NCI-H2196 (cell line): ENCODE results near the gene SDF2.
A peak's percentile ranks its signal among the peaks of the same experiment; 100 is the strongest.
"Not testable (repeated sequence)": the region's sequence is repeated elsewhere in the genome, so short reads cannot be mapped to it uniquely, and the experiment has no call there.

Experiments
- DNase-seq: peaks from one replicate; lab custom pipeline; 2025; ENCODE audit not compliant: unreplicated experiment; lab: John Stamatoyannopoulos, UW

The SDF2 gene

DNA sequence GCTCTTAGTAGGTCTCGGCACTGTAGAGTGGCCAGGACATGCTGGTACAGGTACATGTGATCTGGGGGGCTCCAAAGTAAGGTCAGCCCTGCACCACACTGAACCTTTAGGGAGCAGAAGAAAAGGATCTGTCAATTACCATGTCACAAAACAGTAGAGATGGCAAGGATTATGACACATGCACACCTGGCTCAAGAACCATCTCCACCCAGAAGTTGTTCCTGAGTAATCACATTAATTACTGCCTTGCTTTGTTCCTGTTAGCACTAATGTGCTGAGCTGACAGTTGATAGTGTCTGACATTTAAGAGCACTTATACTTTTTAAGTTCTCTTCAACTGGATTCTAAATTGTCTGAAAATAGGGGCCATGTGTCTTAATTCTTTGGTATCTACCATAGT, 26.2 kb downstream of the SDF2 start:
- no peak for DNase-seq

DNA sequence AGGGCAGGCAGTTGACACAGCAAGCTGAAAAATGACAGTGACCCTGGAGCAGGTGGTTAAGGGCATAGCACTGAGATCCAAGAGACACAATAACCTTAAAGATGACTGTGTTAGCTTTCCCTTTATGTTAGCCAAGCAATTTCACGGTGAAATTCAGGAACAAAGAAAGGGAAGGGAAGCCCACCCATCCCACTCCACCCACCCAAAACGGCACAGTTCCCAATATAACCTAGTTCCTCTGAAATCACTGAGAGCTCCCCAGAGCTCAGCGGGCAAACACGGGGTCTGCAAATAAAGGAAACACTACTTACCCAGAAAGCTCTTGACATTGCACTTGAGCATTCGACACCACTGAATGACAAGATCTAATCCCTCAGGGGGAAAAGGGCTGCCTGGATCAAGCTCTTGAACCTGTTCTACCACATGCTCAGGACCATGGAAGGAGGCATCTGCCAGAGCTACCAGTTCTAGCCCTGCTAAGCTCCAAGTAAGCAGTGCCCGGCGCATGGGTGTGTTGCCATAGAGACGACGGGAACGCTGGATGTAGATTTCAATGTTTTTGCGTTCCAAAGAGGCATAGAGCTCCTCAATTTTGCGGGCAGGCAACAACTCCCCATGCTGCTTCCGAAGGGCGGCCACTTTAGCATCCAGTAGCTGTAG, 27.4 kb downstream of the SDF2 start:
- no peak for DNase-seq

DNA sequence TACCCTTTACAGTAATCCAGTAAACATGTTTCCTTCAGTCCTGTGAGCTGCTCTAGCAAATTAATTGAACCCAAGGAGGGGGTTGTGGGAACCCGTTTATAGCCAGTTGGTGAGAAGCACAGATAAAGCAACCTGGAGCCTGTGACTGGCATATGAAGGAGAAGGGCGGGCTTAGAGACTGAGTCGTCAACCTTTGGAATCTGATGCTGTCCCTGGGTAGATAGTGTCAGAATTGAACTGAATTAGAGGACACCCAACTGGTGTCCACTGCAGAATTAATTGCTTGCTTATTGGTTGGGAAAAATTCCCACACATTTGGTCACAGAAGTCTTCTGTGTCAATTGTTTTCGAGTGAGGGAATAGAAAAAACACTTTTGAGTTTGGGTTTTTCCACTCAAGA, 34.9 kb downstream of the SDF2 start:
- DNase-seq = no peak

DNA sequence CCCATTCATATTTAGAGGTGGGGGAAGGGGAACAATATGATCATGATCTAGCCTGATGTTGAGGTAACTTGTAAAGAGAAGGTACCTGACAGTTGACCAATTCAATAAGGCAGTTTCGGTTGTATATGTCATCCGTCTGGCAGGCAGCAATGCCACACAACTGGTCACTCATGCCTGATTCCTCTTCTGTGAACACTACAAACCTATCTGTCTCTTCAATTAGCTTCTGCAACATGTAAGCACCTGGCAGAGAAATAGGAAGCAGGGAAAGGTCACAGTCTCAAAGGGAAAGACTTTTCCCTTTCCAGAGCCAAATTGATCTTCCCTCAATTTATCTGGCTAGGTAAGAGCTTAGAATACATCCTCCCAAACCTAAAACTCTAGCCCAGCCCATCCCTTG, 37.6 kb downstream of the SDF2 start:
- no peak for DNase-seq

DNA sequence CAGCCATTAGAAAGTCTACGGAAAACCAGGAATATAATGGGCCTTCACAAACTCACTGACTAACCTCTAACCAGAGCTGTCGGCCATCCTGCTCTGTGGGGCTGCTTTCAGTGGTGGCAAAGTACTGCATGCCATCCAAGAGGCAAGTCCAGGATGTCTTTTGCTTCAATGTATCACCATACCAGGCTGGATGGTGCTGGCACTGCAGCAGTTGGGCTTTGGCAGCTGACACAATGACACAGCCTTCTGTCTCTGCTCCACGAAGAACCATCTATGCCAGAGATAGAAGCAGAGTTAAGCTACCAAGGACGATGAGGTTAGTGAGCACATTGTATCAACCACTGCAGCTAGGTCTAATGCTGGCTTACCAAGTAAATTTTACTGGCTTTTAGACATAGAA, 38.0 kb downstream of the SDF2 start:
- DNase-seq = no peak

DNA sequence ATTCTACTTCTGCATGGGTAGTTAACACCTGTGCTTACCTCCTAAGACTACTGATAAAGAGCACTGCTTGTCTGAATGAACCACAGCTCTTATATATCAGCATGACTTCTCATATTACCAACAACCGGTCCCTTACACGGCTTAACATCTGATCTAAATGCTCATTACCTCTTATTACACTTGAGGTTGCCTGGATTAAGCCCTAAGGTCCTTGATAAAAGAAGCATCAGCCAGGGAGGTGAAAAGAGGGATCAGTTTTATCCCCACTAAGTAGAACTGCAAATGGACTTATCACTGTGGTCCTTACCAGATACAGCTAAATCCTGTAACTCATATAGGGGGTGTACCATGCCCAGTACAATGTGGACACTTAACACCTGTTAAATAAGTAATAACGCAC, 39.5 kb downstream of the SDF2 start:
- no peak for DNase-seq

DNA sequence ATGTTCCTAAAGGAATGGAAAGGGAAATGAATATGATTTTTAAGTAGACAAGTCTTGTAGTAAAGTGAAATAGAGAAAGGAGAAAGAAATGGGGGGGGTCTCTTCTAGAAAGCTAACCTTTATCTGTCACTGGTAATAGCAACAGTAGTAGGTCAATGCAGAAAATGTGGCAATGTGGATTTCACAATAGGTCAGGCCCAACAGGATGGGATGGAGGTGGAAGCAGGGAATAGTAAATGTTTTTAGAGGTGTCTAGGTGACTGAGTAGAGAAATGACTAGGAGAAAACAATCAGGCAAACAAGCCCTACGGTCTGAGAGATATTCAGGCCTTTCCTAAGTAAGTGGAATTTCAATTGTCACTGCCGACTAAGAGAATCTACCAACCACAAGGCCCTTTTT, 41.7 kb downstream of the SDF2 start:
- no peak for DNase-seq

DNA sequence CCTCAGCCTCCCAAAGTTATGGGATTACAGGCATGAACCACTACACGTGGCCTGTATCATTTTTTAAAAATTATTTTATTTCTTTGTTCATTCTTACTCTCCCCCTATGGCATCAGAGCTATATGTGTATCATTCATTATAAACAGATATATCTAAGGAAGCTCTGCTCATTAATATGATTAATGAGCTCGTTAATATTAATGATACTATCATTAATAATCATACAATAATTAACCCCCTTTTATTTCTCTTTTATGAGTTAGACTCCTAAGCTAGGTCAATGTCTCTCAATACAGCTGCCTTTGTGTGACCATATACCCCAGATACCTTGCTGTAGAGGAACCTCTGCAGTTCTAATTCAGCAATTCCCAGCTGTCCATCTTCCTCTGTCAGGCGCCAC, 43.2 kb downstream of the SDF2 start:
- no peak for DNase-seq

DNA sequence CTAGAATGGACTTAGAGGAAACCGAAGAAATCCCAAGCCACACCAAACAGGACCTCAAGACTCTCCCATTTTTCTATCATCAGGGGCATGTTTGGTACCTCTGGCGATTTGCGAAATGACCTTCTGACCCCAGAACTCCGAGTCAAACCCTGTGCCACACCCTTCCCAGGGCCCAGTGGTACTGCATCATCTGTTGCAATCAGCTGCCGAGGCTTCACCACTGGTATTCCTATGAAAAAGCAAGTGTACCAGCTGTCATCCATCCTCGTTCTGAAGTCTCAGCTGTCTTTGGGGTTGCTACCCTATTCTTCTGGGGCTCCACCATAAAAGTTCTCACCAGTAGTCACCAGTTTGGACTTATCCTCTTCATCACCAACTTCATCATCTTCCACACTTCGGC, 45.4 kb downstream of the SDF2 start:
- no peak for DNase-seq

DNA sequence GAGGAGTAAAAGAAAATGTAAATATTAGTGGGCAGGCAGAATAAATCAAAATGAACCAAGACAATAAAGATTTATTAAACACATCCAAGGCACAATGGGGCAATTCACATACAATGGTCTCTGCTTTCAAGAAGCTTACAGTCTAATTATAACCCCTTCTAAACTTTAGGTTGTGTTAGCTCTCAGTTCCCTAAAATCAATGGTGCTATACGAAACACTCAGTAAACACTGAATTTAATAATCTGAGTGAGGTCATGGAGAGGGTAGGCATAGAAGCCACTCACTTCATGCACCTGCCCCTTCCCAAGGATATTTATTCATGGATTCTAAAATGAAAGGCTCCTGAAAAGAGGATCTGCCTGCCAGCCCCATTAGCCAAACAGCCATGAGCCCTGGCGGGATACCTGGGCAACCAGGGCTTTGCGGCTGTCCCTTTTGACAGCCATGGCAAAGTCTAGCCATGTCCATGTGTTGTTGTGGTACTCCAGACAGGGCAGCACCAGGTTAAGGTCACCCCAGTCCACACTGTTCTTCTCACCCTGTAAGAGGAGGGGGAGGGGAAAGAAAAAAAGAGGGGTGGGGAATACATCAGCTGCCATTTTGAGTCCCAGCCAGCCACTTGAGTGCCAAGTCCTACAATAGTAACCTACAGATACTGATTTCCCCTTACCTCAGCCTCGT, 46.3 kb downstream of the SDF2 start:
- DNase-seq = no peak

DNA sequence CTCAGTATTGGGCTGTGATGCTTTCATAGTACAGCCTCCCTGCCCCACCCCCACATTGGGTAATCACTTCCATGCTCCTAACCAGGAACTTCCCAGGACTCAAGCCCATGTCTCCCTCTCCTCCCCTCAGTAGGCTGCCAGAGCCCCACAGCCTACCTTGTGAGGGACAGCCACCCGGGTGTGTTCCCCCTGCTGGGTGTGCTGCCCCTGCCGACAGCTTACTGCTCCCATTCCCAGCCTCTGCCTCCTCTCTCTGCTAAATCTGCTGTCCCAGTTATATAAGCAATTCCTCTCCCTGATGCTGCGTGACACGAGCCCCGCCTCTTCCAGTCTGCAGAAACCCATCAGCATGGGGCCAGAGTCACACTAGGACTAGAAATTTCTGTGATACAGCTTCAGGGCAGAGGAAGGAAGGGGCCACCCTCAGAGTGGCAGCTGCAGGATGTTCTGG, 47.8 kb downstream of the SDF2 start, which contains the start of gene RSKR:
TSS of gene RSKR (minus strand) at position 255 of the 451 bp plus-strand sequence. CDS start at position 231, 24 bp downstream.
- DNase-seq = no peak

DNA sequence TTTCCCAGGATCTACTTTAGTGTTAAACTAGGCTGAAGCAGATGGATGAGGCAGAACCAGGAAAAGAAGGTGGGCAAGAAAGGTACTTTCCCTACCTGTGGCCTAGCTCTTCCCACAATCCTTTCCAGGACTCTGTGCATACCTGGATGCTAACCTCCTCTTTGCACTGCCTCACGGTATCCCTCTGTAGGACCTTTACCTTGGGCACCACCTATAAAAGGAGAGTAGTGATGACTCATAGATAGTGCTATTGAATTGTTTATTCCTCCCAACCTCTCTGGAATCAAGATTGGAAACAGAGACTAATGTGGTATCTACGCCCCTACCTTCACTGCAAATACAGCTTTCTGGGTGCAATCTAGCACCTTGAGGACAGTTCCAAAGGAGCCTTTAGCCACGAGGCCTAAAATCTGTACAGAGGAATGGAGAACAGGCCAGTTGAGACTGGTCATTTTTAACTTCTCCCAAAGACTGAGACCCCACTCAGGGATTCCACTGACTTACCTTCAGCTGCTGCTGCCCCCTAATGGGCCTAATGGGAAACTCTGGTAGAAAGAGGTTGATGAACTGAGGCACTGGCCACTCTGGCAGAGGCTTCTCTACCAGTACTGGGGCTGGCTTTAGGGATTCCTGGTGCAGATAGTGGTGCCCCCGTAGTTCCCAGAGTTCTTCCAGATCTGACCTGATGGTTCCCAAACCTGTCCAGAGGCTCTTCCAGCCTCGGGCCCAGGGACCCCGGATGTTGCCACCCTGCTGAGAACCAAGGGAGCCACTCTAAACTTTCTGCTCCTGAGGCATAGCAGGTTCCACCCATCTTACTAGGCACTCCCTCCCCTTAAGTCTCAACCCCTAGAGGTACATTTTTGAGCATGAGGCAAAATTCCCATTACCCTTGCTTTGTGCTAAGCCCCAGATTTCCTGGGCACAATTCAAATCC, 48.5 kb downstream of the SDF2 start:
- no peak for DNase-seq

DNA sequence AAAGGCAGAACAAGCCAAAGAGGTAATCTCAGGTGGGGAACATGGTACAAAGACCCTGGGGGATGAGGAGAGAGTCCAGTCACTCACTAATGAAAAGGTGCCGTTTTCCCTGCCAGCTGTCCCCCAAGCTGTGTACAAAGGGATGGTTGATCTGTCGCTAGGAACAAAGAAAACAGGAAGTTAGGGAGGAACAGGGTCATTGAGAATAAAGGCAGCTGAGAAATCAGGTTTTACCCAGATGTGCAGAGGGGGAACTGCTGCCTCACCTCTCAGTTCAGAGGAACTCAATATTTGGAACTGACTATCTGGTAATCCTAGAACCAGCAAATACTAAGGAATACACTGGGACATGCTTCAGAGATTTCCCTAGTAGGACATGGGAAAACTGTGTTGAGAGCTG, 49.2 kb downstream of the SDF2 start:
- DNase-seq = no peak

DNA sequence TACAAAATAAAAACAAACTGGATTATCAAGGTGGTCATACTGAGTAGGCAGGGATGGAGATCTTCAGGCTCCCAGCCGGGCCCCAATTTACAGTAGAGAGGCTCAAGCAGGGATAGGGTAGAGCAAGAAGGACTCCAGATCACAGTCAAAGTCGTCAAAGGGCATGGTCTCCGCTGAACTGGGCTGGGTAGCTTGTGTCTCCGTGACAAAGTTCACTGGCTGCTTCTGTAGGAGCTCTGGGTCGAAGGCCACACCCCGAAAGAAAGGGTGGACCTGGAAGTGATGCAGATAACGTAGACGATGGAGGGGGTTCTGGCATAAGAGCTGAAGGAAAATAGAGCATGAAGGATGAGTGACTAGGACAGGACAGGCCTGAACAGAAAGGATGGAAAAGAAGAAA, 51.3 kb downstream of the SDF2 start:
- no peak for DNase-seq

DNA sequence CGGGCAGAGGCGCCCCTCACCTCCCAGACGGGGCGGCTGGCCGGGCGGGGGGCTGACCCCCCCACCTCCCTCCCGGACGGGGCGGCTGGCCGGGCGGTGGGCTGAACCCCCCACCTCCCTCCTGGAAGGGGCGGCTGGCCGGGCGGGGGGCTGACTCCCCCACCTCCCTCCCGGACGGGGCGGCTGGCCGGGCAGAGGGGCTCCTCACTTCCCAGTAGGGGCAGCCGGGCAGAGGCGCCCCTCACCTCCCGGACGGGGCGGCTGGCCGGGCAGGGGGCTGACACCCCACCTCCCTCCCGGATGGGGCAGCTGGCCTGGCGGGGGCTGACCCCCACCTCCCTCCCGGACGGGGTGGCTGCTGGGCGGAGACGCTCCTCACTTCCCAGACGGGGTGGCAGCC, 57.7 kb downstream of the SDF2 start:
- DNase-seq = not testable (repeated sequence)

DNA sequence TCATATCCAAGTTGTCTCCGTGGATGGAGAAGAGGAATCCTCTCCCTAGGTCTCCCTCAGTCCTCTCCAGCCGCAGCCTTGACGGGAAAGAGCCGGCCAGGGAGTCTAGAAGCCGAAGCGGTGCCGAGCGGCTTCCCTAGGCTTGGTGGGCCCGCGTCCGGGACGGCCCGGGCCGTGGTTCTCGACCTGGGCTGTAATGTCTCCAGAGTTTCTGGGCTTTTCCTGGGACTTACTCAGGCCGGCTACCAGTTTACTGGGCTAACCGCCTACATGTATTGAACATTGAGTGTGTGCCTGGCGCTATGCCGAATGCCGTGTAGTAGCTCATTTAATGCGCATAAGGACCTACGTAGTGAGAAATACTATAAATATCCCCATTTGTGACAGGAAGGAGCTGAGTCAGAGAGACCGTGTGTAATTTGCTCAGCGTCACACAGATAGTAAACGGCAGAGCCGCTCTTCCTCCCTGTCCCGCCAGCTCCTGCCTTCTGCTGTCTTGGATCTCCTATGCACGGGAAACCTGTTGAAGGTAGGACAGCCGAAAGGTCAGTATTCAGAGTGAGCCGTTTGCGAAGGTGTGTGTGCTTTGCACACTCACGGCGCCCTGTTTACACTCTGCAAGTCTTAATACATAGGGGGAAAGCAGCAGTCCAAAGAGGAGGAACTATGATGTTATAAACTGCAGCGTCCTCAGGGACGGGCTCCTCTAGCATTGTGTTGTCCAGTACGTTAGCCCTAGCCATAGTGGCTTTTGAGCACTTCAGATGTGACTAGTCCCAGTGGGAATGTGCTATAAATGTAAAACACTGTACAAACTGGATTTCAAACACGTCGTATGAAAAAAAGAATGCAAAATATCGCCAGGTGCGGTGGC, 62.2 kb downstream of the SDF2 start:
- peak; percentile 42 for DNase-seq

DNA sequence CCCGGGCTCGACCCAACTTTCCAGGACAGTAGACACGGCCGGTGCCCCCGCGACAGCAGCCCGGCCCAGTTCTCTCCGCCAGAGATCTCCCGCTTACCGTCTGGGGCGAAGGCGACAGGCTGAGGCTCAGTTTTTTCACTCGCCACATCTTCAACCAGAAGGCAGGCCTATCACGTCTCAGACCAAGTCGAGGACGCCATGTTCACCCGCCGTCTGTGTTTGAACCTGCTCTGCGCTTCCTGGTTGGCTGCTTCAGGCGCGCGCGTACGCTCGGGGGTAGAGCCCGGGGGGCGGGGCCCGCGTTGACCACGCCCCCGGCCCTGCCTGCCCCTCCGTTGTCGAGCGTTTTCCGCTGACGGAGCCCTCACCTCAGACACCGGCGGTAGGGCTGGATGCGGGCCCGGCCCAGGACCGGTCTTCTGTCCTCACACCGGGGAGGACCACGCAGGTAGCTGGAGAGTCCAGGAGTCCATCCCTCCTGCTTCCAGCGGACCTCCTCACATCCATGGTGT, 62.9 kb downstream of the SDF2 start, which contains the start of gene SPAG5:
TSS of gene SPAG5 (minus strand) at position 227 of the 512 bp plus-strand sequence. CDS start at position 148, 79 bp downstream.
- peak; percentile 84 for DNase-seq

DNA sequence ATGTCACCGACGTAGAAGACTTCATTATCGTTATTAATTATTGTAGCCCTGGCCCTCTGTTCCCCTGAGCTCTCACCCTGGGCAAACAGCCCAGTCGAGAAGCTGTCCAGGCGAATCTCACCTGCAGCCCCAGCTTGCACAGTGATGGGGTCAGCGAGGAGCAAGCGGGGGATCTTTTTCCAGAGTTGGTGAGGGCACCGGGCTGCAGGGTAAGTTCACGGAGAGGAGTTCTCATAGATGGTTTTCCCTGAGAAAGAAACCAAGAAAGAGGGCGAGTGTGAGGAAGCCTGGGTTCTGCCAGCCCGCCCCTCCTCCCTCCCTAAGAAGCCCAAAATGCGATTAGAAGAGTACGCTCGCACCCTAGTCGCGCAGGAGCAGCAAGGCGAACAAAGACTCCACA, 63.3 kb downstream of the SDF2 start:
- no peak for DNase-seq
